Measurements from ENCODE around the gene ROGDI.

GRCh38 chr16:4795181-4795827 lies 7.1 kb downstream of the ROGDI start, which contains the start of gene SMIM22:
- TF ChIP-seq POLR2AphosphoS5 (IDR thresholded peaks at IDR 0.05; ENCODE audit: low read depth, low read length) (no peak), RFX5 (IDR thresholded peaks at IDR 0.05; ENCODE audit: low read length) (no peak), EP300 (IDR thresholded peaks at IDR 0.05; ENCODE audit: borderline replicate concordance in 1 of 2, low read depth in 1 of 2, low read length in 1 of 2) (no peak), GATA2 (CRISPR knock-in tag; IDR thresholded peaks at IDR 0.05) (no peak), MAX (IDR thresholded peaks at IDR 0.05; ENCODE audit: low read depth) (no peak), TCF12 (IDR thresholded peaks at IDR 0.05) (no peak), NRF1 (IDR thresholded peaks at IDR 0.05; ENCODE audit: low read depth, low read length) (no peak), MXI1 (IDR thresholded peaks at IDR 0.05; ENCODE audit: low read depth, low read length) (no peak), EZH2phosphoT487 (IDR thresholded peaks at IDR 0.05; ENCODE audit: borderline replicate concordance, low read depth) (no peak), USF2 (IDR thresholded peaks at IDR 0.05; ENCODE audit: borderline replicate concordance, low read depth, low read length) (no peak), JUND (IDR thresholded peaks at IDR 0.05) (no peak)
- TF ChIP-seq, protein P1, sequence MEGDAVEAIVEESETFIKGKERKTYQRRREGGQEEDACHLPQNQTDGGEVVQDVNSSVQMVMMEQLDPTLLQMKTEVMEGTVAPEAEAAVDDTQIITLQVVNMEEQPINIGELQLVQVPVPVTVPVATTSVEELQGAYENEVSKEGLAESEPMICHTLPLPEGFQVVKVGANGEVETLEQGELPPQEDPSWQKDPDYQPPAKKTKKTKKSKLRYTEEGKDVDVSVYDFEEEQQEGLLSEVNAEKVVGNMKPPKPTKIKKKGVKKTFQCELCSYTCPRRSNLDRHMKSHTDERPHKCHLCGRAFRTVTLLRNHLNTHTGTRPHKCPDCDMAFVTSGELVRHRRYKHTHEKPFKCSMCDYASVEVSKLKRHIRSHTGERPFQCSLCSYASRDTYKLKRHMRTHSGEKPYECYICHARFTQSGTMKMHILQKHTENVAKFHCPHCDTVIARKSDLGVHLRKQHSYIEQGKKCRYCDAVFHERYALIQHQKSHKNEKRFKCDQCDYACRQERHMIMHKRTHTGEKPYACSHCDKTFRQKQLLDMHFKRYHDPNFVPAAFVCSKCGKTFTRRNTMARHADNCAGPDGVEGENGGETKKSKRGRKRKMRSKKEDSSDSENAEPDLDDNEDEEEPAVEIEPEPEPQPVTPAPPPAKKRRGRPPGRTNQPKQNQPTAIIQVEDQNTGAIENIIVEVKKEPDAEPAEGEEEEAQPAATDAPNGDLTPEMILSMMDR (IDR thresholded peaks at IDR 0.05): no peak
